H1 (cell line): ENCODE data around the gene TFE3. TPM values are rescaled to one million over a fixed set of nuclear protein-coding genes. Genes with fewer than 3 reads are reported as not detected.

ENCODE experiments used
- CTCF ChIA-PET: fragments of 300-600 bp; sonication (Branson Sonifier 250); formaldehyde crosslinking; loops from one replicate; lab custom pipeline; 2021; ENCODE audit not compliant: partially characterized antibody; lab: Charles Lee
- POLR2A ChIA-PET: fragments of 300-600 bp; sonication (Branson Sonifier 250); formaldehyde crosslinking; loops from one replicate; lab custom pipeline; 2021; ENCODE audit warnings: inconsistent platforms; ENCODE audit not compliant: partially characterized antibody; lab: Charles Lee
- DNase-seq, 2 experiments: peaks; one replicate each; pipeline versions ENCODE4 v3.0.0 to v3.0.0-alpha.2; 2010 to 2022; ENCODE audit warnings: low spot score in 2 of 2, low read depth in 1 of 2, mixed read lengths in 1 of 2
- FAIRE-seq: peaks from 2 replicates; lab custom pipeline; 2011; peaks lifted over from hg19 to GRCh38; lab: Jason Lieb, UNC
- H2AFZ ChIP-seq: 2 replicates; pipeline ENCODE4 v1.8.1; 2012; ENCODE audit warnings: low read length, inconsistent platforms
- H2AK5ac ChIP-seq: 2 replicates; pipeline ENCODE4 v1.6.1; 2013; ENCODE audit warnings: low read depth, low read length
- H2BK120ac ChIP-seq: replicated peaks from 2 replicates; pipeline ENCODE3; 2013; ENCODE audit warnings: low read depth, low read length, inconsistent platforms
- H2BK12ac ChIP-seq: 2 replicates; pipeline ENCODE4 v1.6.1; 2013; ENCODE audit warnings: low read depth, low read length
- H2BK15ac ChIP-seq: 2 replicates; pipeline ENCODE4 v1.6.1; 2013; ENCODE audit warnings: low read length
- H2BK20ac ChIP-seq: 2 replicates; pipeline ENCODE4 v1.6.1; 2013; ENCODE audit warnings: low read length
- H2BK5ac ChIP-seq: 2 replicates; pipeline ENCODE4 v1.6.1; 2013; ENCODE audit warnings: low read depth, low read length
- H3K14ac ChIP-seq: 2 replicates; pipeline ENCODE4 v1.6.1; 2013; ENCODE audit warnings: inconsistent platforms; ENCODE audit not compliant: insufficient read length
- H3K18ac ChIP-seq: 2 replicates; pipeline ENCODE4 v1.6.1; 2013; ENCODE audit warnings: low read length; ENCODE audit errors: extremely low read depth
- H3K23ac ChIP-seq: 2 replicates; pipeline ENCODE4 v1.6.1; 2013; ENCODE audit warnings: inconsistent platforms; ENCODE audit not compliant: insufficient read length
- H3K23me2 ChIP-seq: 2 replicates; pipeline ENCODE4 v1.6.1; 2013; ENCODE audit warnings: low read depth, low read length
- H3K27ac ChIP-seq: 2 replicates; pipeline ENCODE4 v1.6.1; 2011; ENCODE audit warnings: low read depth, low read length, inconsistent platforms
- H3K27me3 ChIP-seq, 4 experiments: replicated peaks in 1 of 4; 1 replicate in 1 of 4; 2 replicates in 3 of 4; pipeline versions ENCODE4 v1.6.1 to v1.8.1; 2011 to 2013; ENCODE audit warnings: low read length in 3 of 4, mild to moderate bottlenecking in 3 of 4, inconsistent platforms in 2 of 4, mixed read lengths in 2 of 4, moderate library complexity in 1 of 4; ENCODE audit not compliant: control insufficient read depth in 3 of 4, insufficient read depth in 3 of 4; ENCODE audit errors: extremely low read depth in 1 of 4
- H3K36me3 ChIP-seq, 4 experiments: 2 replicates each; pipeline versions ENCODE4 v1.6.1 to v1.8.1; 2011 to 2013; ENCODE audit warnings: mild to moderate bottlenecking in 4 of 4, low read length in 3 of 4, moderate library complexity in 2 of 4, control low read depth in 1 of 4, inconsistent platforms in 1 of 4; ENCODE audit not compliant: insufficient read depth in 4 of 4, control insufficient read depth in 2 of 4
- H3K4ac ChIP-seq: replicated peaks from 2 replicates; pipeline ENCODE3; 2013; ENCODE audit warnings: low read length, low read depth, mixed read lengths, inconsistent platforms; ENCODE audit not compliant: insufficient read length
- H3K4me1 ChIP-seq, 4 experiments: replicated peaks in 1 of 4; 1 replicate in 1 of 4; 2 replicates in 3 of 4; pipeline versions ENCODE4 v1.6.1 to v1.8.1; 2011 to 2013; ENCODE audit warnings: low read length in 3 of 4, inconsistent platforms in 2 of 4, mixed read lengths in 1 of 4; ENCODE audit not compliant: insufficient read depth in 4 of 4, control insufficient read depth in 3 of 4
- H3K4me2 ChIP-seq, 2 experiments: 2 replicates each; pipeline versions ENCODE4 v1.6.1 to v1.8.1; 2011 to 2013; ENCODE audit warnings: low read depth in 2 of 2, low read length in 2 of 2, control low read depth in 1 of 2, inconsistent platforms in 1 of 2, mild to moderate bottlenecking in 1 of 2; ENCODE audit not compliant: insufficient read depth in 1 of 2
- H3K4me3 ChIP-seq, 4 experiments: fragments of 200-600, 300-600 bp in 1 of 4; sonication (generic), shearing (Covaris generic), sonication (Bioruptor Twin) in 1 of 4; 2 replicates each; pipeline versions ENCODE4 v1.5.1 to v1.8.1; 2011 to 2016; ENCODE audit warnings: low read length in 4 of 4, low read depth in 3 of 4, control low read depth in 2 of 4, inconsistent platforms in 2 of 4, mild to moderate bottlenecking in 2 of 4, mixed read lengths in 1 of 4, moderate library complexity in 1 of 4; ENCODE audit not compliant: insufficient read depth in 2 of 4; ENCODE audit errors: extremely low read depth in 1 of 4
- H3K56ac ChIP-seq: replicated peaks from 2 replicates; pipeline ENCODE3; 2013; ENCODE audit warnings: low read depth, mild to moderate bottlenecking, mixed read lengths, low read length, inconsistent platforms; ENCODE audit not compliant: insufficient read length
- H3K79me1 ChIP-seq: 2 replicates; pipeline ENCODE4 v1.6.1; 2013; ENCODE audit warnings: low read depth, low read length, control low read depth
- H3K79me2 ChIP-seq, 2 experiments: 2 replicates each; pipeline versions ENCODE4 v1.6.1 to v1.8.1; 2012 to 2013; ENCODE audit warnings: low read length in 2 of 2, mild to moderate bottlenecking in 2 of 2, inconsistent platforms in 1 of 2; ENCODE audit not compliant: insufficient read depth in 2 of 2, control insufficient read depth in 1 of 2
- H3K9ac ChIP-seq, 4 experiments: replicated peaks in 1 of 4; 1 replicate in 1 of 4; 2 replicates in 3 of 4; pipeline versions ENCODE4 v1.6.1 to v1.8.1; 2011 to 2013; ENCODE audit warnings: low read depth in 3 of 4, low read length in 3 of 4, control low read depth in 2 of 4, mild to moderate bottlenecking in 2 of 4, moderate library complexity in 2 of 4, inconsistent platforms in 1 of 4; ENCODE audit errors: extremely low read depth in 1 of 4
- H3K9me3 ChIP-seq, 2 experiments: 2 replicates each; pipeline versions ENCODE4 v1.6.1 to v1.8.1; 2012 to 2013; ENCODE audit warnings: mild to moderate bottlenecking in 2 of 2, moderate library complexity in 2 of 2, control low read depth in 1 of 2, inconsistent platforms in 1 of 2, low read depth in 1 of 2, low read length in 1 of 2, mixed read lengths in 1 of 2; ENCODE audit not compliant: insufficient read depth in 2 of 2
- H4K20me1 ChIP-seq, 2 experiments: replicated peaks in 1 of 2; 2 replicates each; pipeline versions ENCODE3 to v1.8.1; 2011 to 2013; ENCODE audit warnings: inconsistent platforms in 2 of 2, low read length in 2 of 2, mild to moderate bottlenecking in 1 of 2; ENCODE audit not compliant: insufficient read depth in 2 of 2, control insufficient read depth in 1 of 2
- H4K5ac ChIP-seq: 2 replicates; pipeline ENCODE4 v1.6.1; 2013; ENCODE audit warnings: low read length, low read depth, mixed read lengths, inconsistent platforms; ENCODE audit not compliant: insufficient read length
- H4K8ac ChIP-seq: 2 replicates; pipeline ENCODE4 v1.8.0; 2013; ENCODE audit warnings: mild to moderate bottlenecking, moderate library complexity, low read length, inconsistent platforms; ENCODE audit not compliant: insufficient read depth; ENCODE audit errors: extremely low read depth
- H4K91ac ChIP-seq: replicated peaks from 2 replicates; pipeline ENCODE3; 2013; ENCODE audit warnings: low read length, mixed read lengths, inconsistent platforms; ENCODE audit not compliant: insufficient read length
- ASH2L ChIP-seq: fragments of 200-600, 300-600 bp; sonication (generic); IDR thresholded peaks from one replicate; pipeline ENCODE4 v1.7.1; 2017; ENCODE audit warnings: low read length
- CEBPB ChIP-seq: IDR thresholded peaks from 2 replicates; pipeline ENCODE4 v1.6.1; 2012; ENCODE audit warnings: low read depth, low read length
- EP300 ChIP-seq, 2 experiments: IDR thresholded peaks; 1 replicate in 1 of 2; 2 replicates in 1 of 2; pipeline ENCODE4 v1.6.1; 2011 to 2012; ENCODE audit warnings: low read depth in 2 of 2, low read length in 2 of 2, mild to moderate bottlenecking in 2 of 2, borderline replicate concordance in 1 of 2, inconsistent platforms in 1 of 2, moderate library complexity in 1 of 2
- RXRA ChIP-seq: IDR thresholded peaks from 2 replicates; pipeline ENCODE4 v1.6.1; 2011; ENCODE audit warnings: low read depth, mild to moderate bottlenecking, low read length, moderate library complexity; ENCODE audit not compliant: insufficient read depth
- SIN3A ChIP-seq, 2 experiments: IDR thresholded peaks in 1 of 2; conservative IDR thresholded peaks in 1 of 2; 2 replicates each; pipeline ENCODE4 v1.6.1; 2011 to 2012; ENCODE audit warnings: low read length in 2 of 2, improper control_type of control experiment in 1 of 2, low read depth in 1 of 2, mild to moderate bottlenecking in 1 of 2
- WGBS, 2 experiments: shearing (Covaris generic) in 1 of 2; methylation state at CpG; one replicate each; pipeline versions ENCODE4 v1.1.6 to v1.1.7; 2013 to 2015; ENCODE audit warnings: low lambda C conversion rate in 2 of 2, mixed read lengths in 2 of 2, inconsistent platforms in 1 of 2, low coverage in 1 of 2, missing lambda C conversion rate in 1 of 2; ENCODE audit not compliant: insufficient replicate concordance in 2 of 2, insufficient coverage in 1 of 2, insufficient read length in 1 of 2; ENCODE audit errors: extremely low coverage in 1 of 2, missing lambda C conversion rate in 1 of 2; 5-methylcytosine and 5-hydroxymethylcytosine counted together
- polyA plus RNA-seq, 7 experiments: library from polyadenylated mRNA; depleted of rRNA in 3 of 7; stranded (reverse) in 5 of 7; unstranded in 2 of 7; fragments of >200 nt in 5 of 7; fragments of 200-250 nt in 2 of 7; gene quantifications; 1 replicate in 5 of 7; 2 replicates in 1 of 7; 4 replicates in 1 of 7; pipeline versions ENCODE4 v1.2.1 to v1.2.3, GENCODE V29; 2011 to 2013; ENCODE audit warnings: missing spikeins in 2 of 7, mixed read lengths in 2 of 7
- total RNA-seq: library from RNA; stranded (reverse); fragmentation: NEBNext Ultra II Directional; extraction: Animal tissue kit (Norgen Biotek cat#: 25700); gene quantifications from 2 replicates; pipeline ENCODE4 v1.2.1, GENCODE V29; 2021
- TF ChIP-seq, protein P1 (sequence below): IDR thresholded peaks from 2 replicates; pipeline ENCODE4 v1.6.1; 2012; ENCODE audit warnings: inconsistent platforms
- TF ChIP-seq, protein P2 (sequence below), 3 experiments: IDR thresholded peaks; 1 replicate in 2 of 3; 2 replicates in 1 of 3; pipeline versions ENCODE4 v1.5.1 to v1.6.1; 2011; ENCODE audit warnings: low read length in 3 of 3, mild to moderate bottlenecking in 3 of 3, inconsistent platforms in 2 of 3, low read depth in 1 of 3, moderate library complexity in 1 of 3; ENCODE audit not compliant: insufficient read depth in 1 of 3; ENCODE audit errors: control extremely low read depth in 1 of 3

Gene TFE3
- total and polyA plus RNA-seq, 2 of the 8 experiments (the other 6 are each of a cell fraction or from before 2014, with no cell fraction given) = 33.7 to 52.9 TPM

DNA sequence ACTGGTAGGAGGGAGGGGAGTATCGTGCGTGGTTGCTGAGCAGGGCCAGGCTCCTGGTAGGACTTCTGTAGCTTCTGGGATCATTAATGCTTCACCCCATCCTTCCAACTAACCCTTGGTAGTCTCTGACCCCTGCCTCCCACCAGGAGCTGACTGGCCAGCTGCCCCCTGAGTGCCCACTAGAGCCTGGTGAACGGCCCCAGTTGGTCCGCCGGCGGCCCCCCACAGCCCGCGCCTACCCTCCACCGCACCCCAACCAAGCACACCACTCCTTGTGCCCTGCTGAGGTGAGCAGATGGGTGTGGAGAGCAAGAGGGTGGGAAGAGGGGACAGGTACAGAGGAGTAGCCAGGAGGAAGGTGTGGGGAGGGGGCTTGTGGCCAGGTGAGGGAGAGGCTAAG is 20.6 kb upstream of the TFE3 start:
- Histone ChIP-seq H3K9me3 (no peaks in the 10 kb centered on the region), H3K23ac (no peak overlapping the region), H3K4me1 (peaks cover 0 to 4% (median 0%) of the 10 kb centered on the region in 4 experiments; a peak in 3 of 7 replicates), H2BK12ac (no peak overlapping the region), H3K79me2 (no peaks in the 10 kb centered on the region; a peak in 1 of 4 replicates), H4K20me1 (peaks cover 0 to 1% of the 10 kb centered on the region in 2 experiments), H3K4ac (no peak overlapping the region), H3K14ac (no peak overlapping the region), H2BK20ac (no peak overlapping the region), H4K8ac (no peak overlapping the region), H2AFZ (no peak overlapping the region), H3K79me1 (no peaks in the 10 kb centered on the region), H3K23me2 (no peaks in the 10 kb centered on the region), H3K27me3 (no peaks in the 10 kb centered on the region), H2AK5ac (no peak overlapping the region), H4K5ac (no peak overlapping the region), H3K4me2 (no peak overlapping the region), H4K91ac (no peak overlapping the region), H2BK5ac (no peak overlapping the region), H3K4me3 (no peak overlapping the region), H3K18ac (no peak overlapping the region), H2BK120ac (no peak overlapping the region), H3K36me3 (peaks cover 0 to 12% (median 3%) of the 10 kb centered on the region in 4 experiments; a peak in 2 of 8 replicates), H3K27ac (no peak overlapping the region), H2BK15ac (no peak overlapping the region), H3K56ac (no peak overlapping the region), H3K9ac (no peak overlapping the region)
- no peak for DNase-seq
- TF ChIP-seq RXRA = no peak
- TF ChIP-seq ASH2L = no peak
- no peak for TF ChIP-seq SIN3A (conservative IDR thresholded peaks at IDR 0.05 in 1 of 2, IDR thresholded peaks at IDR 0.05 in 1 of 2; ENCODE audit: low read depth in 1 of 2, low read length in 2 of 2)
- no peak for TF ChIP-seq CEBPB
- TF ChIP-seq, protein P1, sequence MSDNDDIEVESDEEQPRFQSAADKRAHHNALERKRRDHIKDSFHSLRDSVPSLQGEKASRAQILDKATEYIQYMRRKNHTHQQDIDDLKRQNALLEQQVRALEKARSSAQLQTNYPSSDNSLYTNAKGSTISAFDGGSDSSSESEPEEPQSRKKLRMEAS = no peak
- no peak for TF ChIP-seq EP300 (IDR thresholded peaks at IDR 0.05; ENCODE audit: borderline replicate concordance in 1 of 2, low read depth in 2 of 2, low read length in 2 of 2)
- TF ChIP-seq, protein P2, sequence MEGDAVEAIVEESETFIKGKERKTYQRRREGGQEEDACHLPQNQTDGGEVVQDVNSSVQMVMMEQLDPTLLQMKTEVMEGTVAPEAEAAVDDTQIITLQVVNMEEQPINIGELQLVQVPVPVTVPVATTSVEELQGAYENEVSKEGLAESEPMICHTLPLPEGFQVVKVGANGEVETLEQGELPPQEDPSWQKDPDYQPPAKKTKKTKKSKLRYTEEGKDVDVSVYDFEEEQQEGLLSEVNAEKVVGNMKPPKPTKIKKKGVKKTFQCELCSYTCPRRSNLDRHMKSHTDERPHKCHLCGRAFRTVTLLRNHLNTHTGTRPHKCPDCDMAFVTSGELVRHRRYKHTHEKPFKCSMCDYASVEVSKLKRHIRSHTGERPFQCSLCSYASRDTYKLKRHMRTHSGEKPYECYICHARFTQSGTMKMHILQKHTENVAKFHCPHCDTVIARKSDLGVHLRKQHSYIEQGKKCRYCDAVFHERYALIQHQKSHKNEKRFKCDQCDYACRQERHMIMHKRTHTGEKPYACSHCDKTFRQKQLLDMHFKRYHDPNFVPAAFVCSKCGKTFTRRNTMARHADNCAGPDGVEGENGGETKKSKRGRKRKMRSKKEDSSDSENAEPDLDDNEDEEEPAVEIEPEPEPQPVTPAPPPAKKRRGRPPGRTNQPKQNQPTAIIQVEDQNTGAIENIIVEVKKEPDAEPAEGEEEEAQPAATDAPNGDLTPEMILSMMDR (IDR thresholded peaks at IDR 0.05; ENCODE audit: control extremely low read depth in 1 of 3, insufficient read depth in 1 of 3, low read depth in 1 of 3, low read length in 3 of 3) = no peak
- FAIRE-seq = no peak
- POLR2A ChIA-PET = interaction anchor here (1.0 kb wide), 1 partner anchor 111 kb away, joined by 3 read pairs; no protein-coding TSS in a partner anchor
- WGBS, 2 experiments = 90% methylated on average over 2 of the region's 9 CpGs; no CpG with 5 or more reads in 1 of the 2 experiments
- CTCF ChIA-PET = no interaction called here
